HEK293 (cell line): ENCODE measurements around the gene RLN3.

ENCODE experiments used
- GLI2 ChIP-seq: fragments of 450-650 bp; formaldehyde crosslinking; IDR thresholded peaks from 2 replicates; pipeline ENCODE4; 2017; ENCODE audit warnings: missing biosample characterization, missing genetic modification characterization, low read depth, borderline replicate concordance
- GLI4 ChIP-seq: fragments of 450-650 bp; formaldehyde crosslinking; IDR thresholded peaks from 2 replicates; pipeline ENCODE4 v1.5.1; 2016; ENCODE audit warnings: missing biosample characterization, missing genetic modification characterization
- KLF1 ChIP-seq: fragments of 450-650 bp; formaldehyde crosslinking; IDR thresholded peaks from 2 replicates; pipeline ENCODE4 v1.5.1; 2016; ENCODE audit warnings: missing biosample characterization, missing genetic modification characterization
- SETDB1 ChIP-seq: IDR thresholded peaks from one replicate; pipeline ENCODE4 v1.6.1; 2017; ENCODE audit warnings: mild to moderate bottlenecking, low read length, moderate library complexity, mixed read lengths; ENCODE audit not compliant: insufficient read length
- TCF7L2 ChIP-seq: IDR thresholded peaks from 2 replicates; pipeline ENCODE4 v1.6.1; 2011; ENCODE audit warnings: low read depth, mild to moderate bottlenecking, inconsistent platforms, low read length, moderate library complexity, borderline replicate concordance
- ZNF202 ChIP-seq: fragments of 450-650 bp; formaldehyde crosslinking; IDR thresholded peaks from 2 replicates; pipeline ENCODE4 v1.5.1; 2016; ENCODE audit warnings: missing biosample characterization, missing genetic modification characterization, borderline replicate concordance
- ZNF416 ChIP-seq: fragments of 450-650 bp; formaldehyde crosslinking; IDR thresholded peaks from 2 replicates; pipeline ENCODE4 v1.5.1; 2016; ENCODE audit warnings: missing biosample characterization, missing genetic modification characterization
- ZNF677 ChIP-seq: fragments of 450-650 bp; IDR thresholded peaks from 2 replicates; pipeline ENCODE4 v1.5.0; 2018; ENCODE audit warnings: missing biosample characterization, mild to moderate bottlenecking, missing genetic modification characterization, moderate library complexity
- ZNF768 ChIP-seq: fragments of 450-650 bp; formaldehyde crosslinking; IDR thresholded peaks from 2 replicates; pipeline ENCODE4 v1.5.1; 2018; ENCODE audit warnings: missing biosample characterization, mild to moderate bottlenecking, missing genetic modification characterization
- TF ChIP-seq, protein P1 (sequence below): fragments of 450-650 bp; formaldehyde crosslinking; IDR thresholded peaks from 2 replicates; pipeline ENCODE4 v1.5.1; 2016; ENCODE audit warnings: missing biosample characterization, missing genetic modification characterization
- TF ChIP-seq, protein P2 (sequence below): fragments of 450-650 bp; formaldehyde crosslinking; IDR thresholded peaks from 2 replicates; pipeline ENCODE4 v1.5.1; 2016; ENCODE audit warnings: missing biosample characterization, missing genetic modification characterization
- TF ChIP-seq, protein P3 (sequence below): fragments of 450-650 bp; formaldehyde crosslinking; IDR thresholded peaks from 2 replicates; pipeline ENCODE4 v1.5.1; 2016; ENCODE audit warnings: missing biosample characterization, missing genetic modification characterization
- TF ChIP-seq, protein P4 (sequence below): fragments of 450-650 bp; formaldehyde crosslinking; IDR thresholded peaks from 2 replicates; pipeline ENCODE4 v1.5.1; 2016; ENCODE audit warnings: missing biosample characterization, missing genetic modification characterization
- TF ChIP-seq, protein P5 (sequence below): IDR thresholded peaks from 2 replicates; pipeline ENCODE4 v1.6.1; 2011; ENCODE audit warnings: mild to moderate bottlenecking, low read depth, low read length, borderline replicate concordance

DNA sequence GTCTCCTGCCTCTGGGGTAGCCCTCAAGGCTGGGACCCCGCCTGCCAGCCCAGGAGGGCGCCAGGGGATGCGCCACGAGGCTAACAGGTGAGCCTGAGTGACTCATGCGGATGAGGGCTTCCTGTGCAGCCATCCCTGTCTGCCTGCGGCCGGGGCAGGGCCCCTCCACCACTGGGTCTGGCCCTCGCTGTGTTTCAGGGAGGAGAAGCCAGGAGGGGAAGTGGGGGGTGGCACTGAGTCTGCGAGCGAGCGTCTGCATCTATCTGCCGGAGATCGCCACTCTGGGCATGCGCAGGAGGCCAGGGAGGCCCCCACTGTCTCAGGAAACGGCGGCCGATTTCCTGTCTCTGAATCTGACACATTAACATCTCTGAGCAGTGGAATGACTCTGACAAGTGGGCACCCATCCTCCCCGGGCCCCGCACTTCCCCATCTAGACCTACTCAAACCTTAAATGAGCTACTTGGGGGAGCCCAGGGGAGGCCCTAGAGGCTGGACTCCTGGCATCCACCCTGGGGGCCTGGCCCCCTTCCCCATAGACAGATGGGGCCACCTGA lies 41.5 kb upstream of the RLN3 start:
- TF ChIP-seq, protein P1, sequence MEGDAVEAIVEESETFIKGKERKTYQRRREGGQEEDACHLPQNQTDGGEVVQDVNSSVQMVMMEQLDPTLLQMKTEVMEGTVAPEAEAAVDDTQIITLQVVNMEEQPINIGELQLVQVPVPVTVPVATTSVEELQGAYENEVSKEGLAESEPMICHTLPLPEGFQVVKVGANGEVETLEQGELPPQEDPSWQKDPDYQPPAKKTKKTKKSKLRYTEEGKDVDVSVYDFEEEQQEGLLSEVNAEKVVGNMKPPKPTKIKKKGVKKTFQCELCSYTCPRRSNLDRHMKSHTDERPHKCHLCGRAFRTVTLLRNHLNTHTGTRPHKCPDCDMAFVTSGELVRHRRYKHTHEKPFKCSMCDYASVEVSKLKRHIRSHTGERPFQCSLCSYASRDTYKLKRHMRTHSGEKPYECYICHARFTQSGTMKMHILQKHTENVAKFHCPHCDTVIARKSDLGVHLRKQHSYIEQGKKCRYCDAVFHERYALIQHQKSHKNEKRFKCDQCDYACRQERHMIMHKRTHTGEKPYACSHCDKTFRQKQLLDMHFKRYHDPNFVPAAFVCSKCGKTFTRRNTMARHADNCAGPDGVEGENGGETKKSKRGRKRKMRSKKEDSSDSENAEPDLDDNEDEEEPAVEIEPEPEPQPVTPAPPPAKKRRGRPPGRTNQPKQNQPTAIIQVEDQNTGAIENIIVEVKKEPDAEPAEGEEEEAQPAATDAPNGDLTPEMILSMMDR (tag by site-specific recombination): no peak
- TF ChIP-seq KLF1 (tag by site-specific recombination): no peak
- no peak for TF ChIP-seq SETDB1
- no peak for TF ChIP-seq ZNF768 (tag by site-specific recombination)
- TF ChIP-seq, protein P2, sequence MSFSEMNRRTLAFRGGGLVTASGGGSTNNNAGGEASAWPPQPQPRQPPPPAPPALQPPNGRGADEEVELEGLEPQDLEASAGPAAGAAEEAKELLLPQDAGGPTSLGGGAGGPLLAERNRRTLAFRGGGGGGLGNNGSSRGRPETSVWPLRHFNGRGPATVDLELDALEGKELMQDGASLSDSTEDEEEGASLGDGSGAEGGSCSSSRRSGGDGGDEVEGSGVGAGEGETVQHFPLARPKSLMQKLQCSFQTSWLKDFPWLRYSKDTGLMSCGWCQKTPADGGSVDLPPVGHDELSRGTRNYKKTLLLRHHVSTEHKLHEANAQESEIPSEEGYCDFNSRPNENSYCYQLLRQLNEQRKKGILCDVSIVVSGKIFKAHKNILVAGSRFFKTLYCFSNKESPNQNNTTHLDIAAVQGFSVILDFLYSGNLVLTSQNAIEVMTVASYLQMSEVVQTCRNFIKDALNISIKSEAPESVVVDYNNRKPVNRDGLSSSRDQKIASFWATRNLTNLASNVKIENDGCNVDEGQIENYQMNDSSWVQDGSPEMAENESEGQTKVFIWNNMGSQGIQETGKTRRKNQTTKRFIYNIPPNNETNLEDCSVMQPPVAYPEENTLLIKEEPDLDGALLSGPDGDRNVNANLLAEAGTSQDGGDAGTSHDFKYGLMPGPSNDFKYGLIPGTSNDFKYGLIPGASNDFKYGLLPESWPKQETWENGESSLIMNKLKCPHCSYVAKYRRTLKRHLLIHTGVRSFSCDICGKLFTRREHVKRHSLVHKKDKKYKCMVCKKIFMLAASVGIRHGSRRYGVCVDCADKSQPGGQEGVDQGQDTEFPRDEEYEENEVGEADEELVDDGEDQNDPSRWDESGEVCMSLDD (tag by site-specific recombination): no peak
- TF ChIP-seq GLI4 (tag by site-specific recombination): no peak
- TF ChIP-seq ZNF202 (tag by site-specific recombination): no peak
- TF ChIP-seq, protein P3, sequence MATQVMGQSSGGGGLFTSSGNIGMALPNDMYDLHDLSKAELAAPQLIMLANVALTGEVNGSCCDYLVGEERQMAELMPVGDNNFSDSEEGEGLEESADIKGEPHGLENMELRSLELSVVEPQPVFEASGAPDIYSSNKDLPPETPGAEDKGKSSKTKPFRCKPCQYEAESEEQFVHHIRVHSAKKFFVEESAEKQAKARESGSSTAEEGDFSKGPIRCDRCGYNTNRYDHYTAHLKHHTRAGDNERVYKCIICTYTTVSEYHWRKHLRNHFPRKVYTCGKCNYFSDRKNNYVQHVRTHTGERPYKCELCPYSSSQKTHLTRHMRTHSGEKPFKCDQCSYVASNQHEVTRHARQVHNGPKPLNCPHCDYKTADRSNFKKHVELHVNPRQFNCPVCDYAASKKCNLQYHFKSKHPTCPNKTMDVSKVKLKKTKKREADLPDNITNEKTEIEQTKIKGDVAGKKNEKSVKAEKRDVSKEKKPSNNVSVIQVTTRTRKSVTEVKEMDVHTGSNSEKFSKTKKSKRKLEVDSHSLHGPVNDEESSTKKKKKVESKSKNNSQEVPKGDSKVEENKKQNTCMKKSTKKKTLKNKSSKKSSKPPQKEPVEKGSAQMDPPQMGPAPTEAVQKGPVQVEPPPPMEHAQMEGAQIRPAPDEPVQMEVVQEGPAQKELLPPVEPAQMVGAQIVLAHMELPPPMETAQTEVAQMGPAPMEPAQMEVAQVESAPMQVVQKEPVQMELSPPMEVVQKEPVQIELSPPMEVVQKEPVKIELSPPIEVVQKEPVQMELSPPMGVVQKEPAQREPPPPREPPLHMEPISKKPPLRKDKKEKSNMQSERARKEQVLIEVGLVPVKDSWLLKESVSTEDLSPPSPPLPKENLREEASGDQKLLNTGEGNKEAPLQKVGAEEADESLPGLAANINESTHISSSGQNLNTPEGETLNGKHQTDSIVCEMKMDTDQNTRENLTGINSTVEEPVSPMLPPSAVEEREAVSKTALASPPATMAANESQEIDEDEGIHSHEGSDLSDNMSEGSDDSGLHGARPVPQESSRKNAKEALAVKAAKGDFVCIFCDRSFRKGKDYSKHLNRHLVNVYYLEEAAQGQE (tag by site-specific recombination): no peak
- TF ChIP-seq ZNF677 (tag by site-specific recombination): no peak
- TF ChIP-seq ZNF416 (tag by site-specific recombination): no peak
- TF ChIP-seq TCF7L2: no peak
- TF ChIP-seq, protein P4, sequence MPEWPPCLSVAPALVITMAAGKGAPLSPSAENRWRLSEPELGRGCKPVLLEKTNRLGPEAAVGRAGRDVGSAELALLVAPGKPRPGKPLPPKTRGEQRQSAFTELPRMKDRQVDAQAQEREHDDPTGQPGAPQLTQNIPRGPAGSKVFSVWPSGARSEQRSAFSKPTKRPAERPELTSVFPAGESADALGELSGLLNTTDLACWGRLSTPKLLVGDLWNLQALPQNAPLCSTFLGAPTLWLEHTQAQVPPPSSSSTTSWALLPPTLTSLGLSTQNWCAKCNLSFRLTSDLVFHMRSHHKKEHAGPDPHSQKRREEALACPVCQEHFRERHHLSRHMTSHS: no peak
- no peak for TF ChIP-seq GLI2 (tag by site-specific recombination)
- TF ChIP-seq, protein P5, sequence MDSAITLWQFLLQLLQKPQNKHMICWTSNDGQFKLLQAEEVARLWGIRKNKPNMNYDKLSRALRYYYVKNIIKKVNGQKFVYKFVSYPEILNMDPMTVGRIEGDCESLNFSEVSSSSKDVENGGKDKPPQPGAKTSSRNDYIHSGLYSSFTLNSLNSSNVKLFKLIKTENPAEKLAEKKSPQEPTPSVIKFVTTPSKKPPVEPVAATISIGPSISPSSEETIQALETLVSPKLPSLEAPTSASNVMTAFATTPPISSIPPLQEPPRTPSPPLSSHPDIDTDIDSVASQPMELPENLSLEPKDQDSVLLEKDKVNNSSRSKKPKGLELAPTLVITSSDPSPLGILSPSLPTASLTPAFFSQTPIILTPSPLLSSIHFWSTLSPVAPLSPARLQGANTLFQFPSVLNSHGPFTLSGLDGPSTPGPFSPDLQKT: no peak
